ENCODE results near the gene PPAN.

- TF ChIP-seq CTCF (IDR thresholded peaks at IDR 0.05): no peak
- no peak for TF ChIP-seq POLR2A (IDR thresholded peaks at IDR 0.05)
- no peak for TF ChIP-seq POLR2AphosphoS5 (IDR thresholded peaks at IDR 0.05)
- TF ChIP-seq EP300 (IDR thresholded peaks at IDR 0.05): no peak
Observed at GRCh38 chr19:10114651-10115391, 8.7 kb downstream of the PPAN start.

Data from sigmoid colon (tissue), 4 donors.